HG02840 (cell line): ENCODE data around the gene MAGEC3.

Experiments used
- ATAC-seq: cut with Tn5 transposase; IDR thresholded peaks from one replicate; pipeline ENCODE4 v1.9.1; 2021; ENCODE audit warnings: mild to moderate bottlenecking, moderate library complexity, moderate number of reproducible peaks; ENCODE audit not compliant: unreplicated experiment, low FRiP score

The MAGEC3 gene

DNA sequence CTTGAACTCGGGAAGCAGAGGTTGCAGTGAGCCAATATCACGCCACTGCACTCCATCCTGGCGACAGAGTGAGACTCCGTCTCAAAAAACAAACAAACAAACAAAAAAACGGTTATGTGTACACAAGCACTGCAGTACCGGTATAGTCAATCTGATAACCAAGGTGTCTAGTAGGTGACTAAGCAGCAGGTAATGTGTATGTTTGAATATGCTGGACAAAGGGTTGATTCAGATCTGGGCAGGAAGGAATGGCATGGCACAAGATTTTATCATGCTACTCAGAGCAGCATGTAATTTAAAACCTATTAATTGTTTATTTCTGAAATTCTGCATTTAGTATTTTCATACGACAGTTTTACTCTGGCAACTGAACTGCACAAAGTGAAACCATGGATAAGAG is 107.3 kb downstream of the MAGEC3 start:
- ATAC-seq: no peak

DNA sequence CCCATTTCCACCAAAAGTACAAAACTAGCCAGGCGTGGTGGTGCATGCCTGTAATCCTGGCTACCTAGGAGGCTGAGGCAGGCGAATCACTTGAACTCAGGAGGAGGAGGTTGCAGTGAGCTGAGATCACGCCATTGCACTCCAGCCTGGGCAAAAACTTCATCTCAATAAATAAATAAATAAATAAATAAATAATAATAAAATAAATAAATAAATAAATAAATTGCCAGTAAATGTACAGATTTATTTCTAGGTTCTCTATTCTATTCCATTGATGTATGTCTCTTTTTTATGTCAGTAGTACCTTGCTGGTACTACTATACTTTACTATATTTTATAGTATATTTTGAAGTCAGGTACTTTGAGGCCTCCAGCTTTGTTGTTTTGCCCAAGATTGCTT is 109.2 kb downstream of the MAGEC3 start:
- no peak for ATAC-seq
